Smooth muscle cell of the brain vasculature (primary cell): ENCODE data around the gene ARFIP2.

Experiments used
- DNase-seq: peaks from one replicate; pipeline ENCODE4 v3.0.0-alpha.2; 2012; ENCODE audit warnings: low read depth, low spot score

Gene ARFIP2

DNA sequence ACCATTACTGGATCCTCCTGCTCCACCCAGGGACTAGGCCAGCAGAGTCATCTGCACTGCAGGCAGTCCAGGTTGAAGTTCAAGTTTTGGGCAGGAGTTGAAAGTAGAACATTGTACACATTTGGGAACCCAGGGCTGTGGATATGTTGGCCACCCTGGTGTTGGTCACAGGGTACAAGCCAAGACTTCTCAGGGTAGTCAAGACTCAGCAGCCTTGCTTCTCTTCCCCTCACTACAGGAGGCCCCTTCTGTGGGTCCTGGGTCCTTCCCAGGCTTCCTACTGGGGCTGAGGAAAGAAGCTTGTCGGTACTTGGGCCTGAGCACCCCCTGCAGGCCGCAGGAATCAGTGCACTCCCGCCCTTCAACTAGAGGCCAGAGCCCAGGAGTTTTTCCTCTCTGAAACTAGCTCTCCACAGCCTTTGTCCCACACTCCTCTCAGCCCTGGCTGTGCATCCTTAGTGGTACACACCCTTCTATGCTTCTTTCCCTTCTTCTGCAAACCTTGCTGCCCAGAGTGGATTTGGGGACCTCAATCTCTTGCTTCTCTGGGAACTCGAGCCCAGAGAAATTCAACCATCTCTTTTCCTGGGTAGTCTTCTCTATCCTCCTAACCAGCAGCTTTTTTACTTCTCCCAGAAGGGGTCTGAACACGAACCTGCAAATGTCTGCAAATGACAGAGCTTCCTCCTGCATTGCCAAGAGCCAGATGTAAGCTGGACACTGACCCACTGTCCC lies 37.7 kb downstream of the ARFIP2 start:
- no peak for DNase-seq

GRCh38 chr11:6442441-6442840 lies 38.7 kb downstream of the ARFIP2 start:
- no peak for DNase-seq

- DNase-seq, result no peak
These were observed 40.2 kb downstream of the ARFIP2 start, which contains the start of gene HPX for GRCh38 chr11:6440906-6441358. Gene HPX (minus strand): TSS chr11:6440987. CDS start chr11:6440963, 24 bp downstream.

GRCh38 chr11:6438979-6439571 lies 42.1 kb downstream of the ARFIP2 start:
- no peak for DNase-seq

DNA sequence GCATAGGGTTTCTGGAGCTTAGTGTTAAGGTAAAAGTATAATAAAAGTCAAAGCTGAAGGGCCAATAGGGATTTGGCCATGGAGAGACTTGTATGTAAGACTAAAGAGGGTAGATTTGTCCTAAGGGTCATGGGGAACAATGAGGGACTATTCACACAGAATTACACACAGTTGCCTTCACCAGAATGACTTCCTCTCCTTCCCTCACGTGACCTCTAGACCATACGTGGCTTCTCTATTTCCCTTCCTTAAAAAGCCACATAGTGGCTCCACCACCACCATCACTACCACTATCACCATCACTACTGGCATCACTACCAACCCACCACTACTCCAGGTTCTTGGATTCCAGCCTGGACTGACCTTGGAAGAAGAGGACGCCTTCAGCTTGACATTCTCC lies 43.1 kb downstream of the ARFIP2 start:
- no peak for DNase-seq

DNA sequence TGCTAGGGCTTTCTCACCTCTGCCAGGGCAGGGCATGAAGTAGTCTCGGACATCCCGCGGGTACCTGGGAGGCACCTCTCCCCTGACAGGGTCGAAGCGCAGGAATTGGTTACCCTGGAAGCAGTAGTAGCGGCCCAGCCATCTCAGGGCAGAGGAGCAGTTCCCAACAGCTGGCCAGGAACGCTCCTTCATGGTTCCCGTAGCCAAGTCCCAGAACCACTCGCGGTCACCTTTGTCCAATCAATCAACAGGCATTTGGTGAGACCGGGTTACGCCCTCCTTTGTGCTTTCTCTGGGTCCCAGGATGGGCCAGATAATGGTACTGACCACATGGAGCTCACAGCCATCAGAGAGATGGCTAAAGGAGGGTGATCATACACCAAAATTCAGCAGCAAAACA lies 43.7 kb downstream of the ARFIP2 start:
- DNase-seq, result no peak

GRCh38 chr11:6433998-6434660 lies 47.0 kb downstream of the ARFIP2 start:
- DNase-seq, result no peak

GRCh38 chr11:6431861-6432260 lies 49.3 kb downstream of the ARFIP2 start:
- DNase-seq, result no peak

DNA sequence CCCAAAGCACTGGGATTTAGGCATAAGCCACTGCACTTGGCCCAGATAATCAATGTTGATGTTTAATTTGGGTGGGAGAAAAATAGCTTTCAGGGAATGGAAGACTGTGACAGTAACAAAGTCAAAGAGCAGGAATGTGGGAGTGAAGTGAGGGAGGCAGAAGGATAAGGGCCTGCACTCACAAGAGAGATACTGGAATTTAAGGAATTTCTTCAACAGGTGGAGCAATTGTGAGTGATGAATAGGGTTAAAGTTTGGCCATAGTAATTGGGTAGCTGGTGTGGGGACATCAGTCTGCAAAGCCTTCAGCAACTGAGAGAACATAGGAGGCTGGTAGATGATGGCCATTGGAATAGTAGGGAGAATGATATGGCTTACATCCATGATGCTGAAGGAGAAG lies 53.6 kb downstream of the ARFIP2 start:
- DNase-seq, result no peak
